Stomach (tissue), 9 donors: ENCODE data around the gene CT47C1. TPM values are rescaled to one million over a fixed set of nuclear protein-coding genes. Genes with fewer than 3 reads are reported as not detected.

ENCODE experiments used
- DNase-seq, 2 donors: peaks; one replicate each; pipeline versions ENCODE4 v3.0.0 to v3.0.0-alpha.2; 2013 to 2019
- H3K27ac ChIP-seq, 5 donors: fragments of 200-600 bp in 4 of 5; sonication (generic) in 4 of 5; one replicate each; pipeline ENCODE4 v1.5.1; 2013 to 2019; ENCODE audit warnings: mild to moderate bottlenecking in 1 of 5, moderate library complexity in 1 of 5
- H3K27me3 ChIP-seq, 3 donors: fragments of 200-600 bp; sonication (generic); one replicate each; pipeline ENCODE4 v1.5.1; 2017 to 2019; ENCODE audit warnings: mixed run types in 1 of 3
- H3K36me3 ChIP-seq, 4 donors: fragments of 200-600 bp; sonication (generic); 1 replicate in 3 of 4; 2 replicates in 1 of 4; pipeline ENCODE4 v1.5.1; 2016 to 2019
- H3K4me1 ChIP-seq, 4 donors: fragments of 200-600 bp; sonication (generic); one replicate each; pipeline ENCODE4 v1.5.1; 2016 to 2019
- H3K4me3 ChIP-seq, 4 donors: fragments of 200-600 bp; sonication (generic) in 3 of 4; one replicate each; pipeline ENCODE4 v1.5.1; 2016 to 2019; ENCODE audit warnings: mild to moderate bottlenecking in 1 of 4
- H3K9me3 ChIP-seq, 4 donors: fragments of 200-600 bp; sonication (generic); one replicate each; pipeline ENCODE4 v1.5.1; 2016 to 2019
- CTCF ChIP-seq, 7 experiments: fragments of 450-650 bp in 4 of 7; fragments of 200-600 bp in 3 of 7; sonication (generic) in 3 of 7; IDR thresholded peaks; one replicate each; pipeline ENCODE4 v1.5.1; 2016 to 2019; ENCODE audit warnings: antibody characterized with exemption in 7 of 7, control low read depth in 2 of 7, mild to moderate bottlenecking in 1 of 7
- EP300 ChIP-seq: sonication (generic); formaldehyde crosslinking; IDR thresholded peaks from one replicate; pipeline ENCODE4 v1.6.1; 2017; ENCODE audit warnings: antibody characterized with exemption
- POLR2A ChIP-seq, 4 donors: fragments of 450-650 bp; IDR thresholded peaks; one replicate each; pipeline ENCODE4 v1.6.1; 2016; ENCODE audit warnings: antibody characterized with exemption in 4 of 4, control low read depth in 2 of 4, mild to moderate bottlenecking in 1 of 4, moderate library complexity in 1 of 4
- POLR2AphosphoS5 ChIP-seq, 3 donors: sonication (generic); formaldehyde crosslinking; IDR thresholded peaks; one replicate each; pipeline ENCODE4 v1.6.1; 2016; ENCODE audit warnings: antibody characterized with exemption in 3 of 3
- WGBS, 5 donors: extraction: QIAGEN DNeasy Blood & Tissue Kit in 3 of 5; methylation state at CpG; one replicate each; pipeline versions ENCODE4 v1.1.5 to v1.1.7; 2013 to 2018; 5-methylcytosine and 5-hydroxymethylcytosine counted together
- intact Hi-C: fragments of 100-400 bp; cut with DNase I; formaldehyde crosslinking; loops from one replicate; pipeline ENCODE4 v1.15.1; 2023; ENCODE audit warnings: low total_unique reads
- polyA plus RNA-seq, 3 donors: library from polyadenylated mRNA; stranded (reverse); fragments of 200-250 nt; gene quantifications; one replicate each; pipeline ENCODE4 v1.2.3, GENCODE V29; 2013
- total RNA-seq, 5 donors: library from RNA; depleted of rRNA; stranded (reverse); fragments of >200 nt; gene quantifications; one replicate each; pipeline versions ENCODE4 v1.1.0 to v1.2.3, GENCODE V29; 2014 to 2016
- donor health status: healthy with polysubstance abuse.
- donor health status: Bipolar disorder and iron deficiency.
- donor health status: healthy.

The CT47C1 gene
- total and polyA plus RNA-seq, 8 donors: not detected

GRCh38 chrX:119105826-119106225, 33.0 kb downstream of the CT47C1 start:
- TF ChIP-seq EP300 (no peak), POLR2A (IDR thresholded peaks at IDR 0.05) (no peak), POLR2AphosphoS5 (IDR thresholded peaks at IDR 0.05) (no peak), CTCF (IDR thresholded peaks at IDR 0.05) (no peak)
- no peaks in the 10 kb centered on the region for H3K9me3 ChIP-seq
- H3K4me1 ChIP-seq: no peaks in the 10 kb centered on the region
- H3K4me3 ChIP-seq: no peak overlapping the region
- no peaks in the 10 kb centered on the region for H3K36me3 ChIP-seq
- H3K27me3 ChIP-seq: no peaks in the 10 kb centered on the region
- intact Hi-C loops: no loop called here
- no peak overlapping the region for H3K27ac ChIP-seq
- no peak for DNase-seq

GRCh38 chrX:119107206-119107605, 34.4 kb downstream of the CT47C1 start:
- Histone ChIP-seq H3K27ac (no peak overlapping the region), H3K9me3 (peaks cover 0 to 7% (median 0%) of the 10 kb centered on the region in 4 donors), H3K27me3 (no peaks in the 10 kb centered on the region), H3K4me1 (no peaks in the 10 kb centered on the region), H3K36me3 (no peaks in the 10 kb centered on the region), H3K4me3 (no peak overlapping the region)
- no peak for DNase-seq
- intact Hi-C loops: no loop called here
- TF ChIP-seq POLR2AphosphoS5 (IDR thresholded peaks at IDR 0.05): no peak
- TF ChIP-seq POLR2A (IDR thresholded peaks at IDR 0.05): no peak

GRCh38 chrX:119118780-119119395, 46.1 kb downstream of the CT47C1 start:
- H3K4me3 ChIP-seq: no peak overlapping the region
- no peak overlapping the region for H3K27ac ChIP-seq
- WGBS, 5 donors: 6 to 18% (median 11%) methylated on average over 6 of the region's 6 CpGs
- peak; percentile 45 to 77 for DNase-seq
- TF ChIP-seq POLR2A (IDR thresholded peaks at IDR 0.05) (no peak), CTCF (IDR thresholded peaks at IDR 0.05) (peak in 5 of 7 experiments; percentile 45 to 76 (median 69))
- peaks cover 0 to 3% (median 0%) of the 10 kb centered on the region in 3 donors for H3K27me3 ChIP-seq
- no peaks in the 10 kb centered on the region for H3K4me1 ChIP-seq
- intact Hi-C loops: no loop called here
- no peaks in the 10 kb centered on the region for H3K9me3 ChIP-seq
- no peaks in the 10 kb centered on the region for H3K36me3 ChIP-seq

- 75 to 90% (median 84%) methylated on average over 1 of the region's 1 CpG for WGBS, 5 donors
- no peak for TF ChIP-seq POLR2A (IDR thresholded peaks at IDR 0.05)
- TF ChIP-seq EP300: no peak
- no peak for TF ChIP-seq CTCF (IDR thresholded peaks at IDR 0.05)
- TF ChIP-seq POLR2AphosphoS5 (IDR thresholded peaks at IDR 0.05): no peak
- Histone ChIP-seq H3K9me3 (no peaks in the 10 kb centered on the region), H3K27me3 (no peaks in the 10 kb centered on the region), H3K4me1 (no peaks in the 10 kb centered on the region), H3K4me3 (no peak overlapping the region), H3K36me3 (no peaks in the 10 kb centered on the region), H3K27ac (no peak overlapping the region)
- intact Hi-C loops: no loop called here
- DNase-seq: peak in 1 of 2 donors; percentile 40
These were observed 48.5 kb downstream of the CT47C1 start for GRCh38 chrX:119121341-119121740.

Other genes with a start within 250 kb of the CT47C1 start
- gene ZCCHC12, start 249.2 kb upstream of the CT47C1 start, total RNA-seq: 1 to 10 TPM in 1 of 5 donors, not detected in 4; 2.0 TPM
- gene ZCCHC12, start 249.2 kb upstream of the CT47C1 start, polyA plus RNA-seq: under 1 TPM in 1 of 3 donors, not detected in 2; 0.25 TPM
- 10 to 100 TPM in 2 of 5 donors, 1 to 10 TPM in 3; 1.2 to 79.1 (median 8.5) TPM for gene LONRF3, start 98.4 kb upstream of the CT47C1 start, total RNA-seq
- 1 to 10 TPM in 2 of 3 donors, under 1 TPM in 1; 0.55 to 5.5 (median 3.2) TPM for gene LONRF3, start 98.4 kb upstream of the CT47C1 start, polyA plus RNA-seq
- 10 to 100 TPM in 1 of 5 donors, not detected in 4; 44.3 TPM for gene KIAA1210, start 54.8 kb downstream of the CT47C1 start, total RNA-seq
- not detected for gene KIAA1210, start 54.8 kb downstream of the CT47C1 start, polyA plus RNA-seq
- 100 to 1,000 TPM in 1 of 5 donors, 10 to 100 TPM in 3, 1 to 10 TPM in 1; 9.8 to 198 (median 52.7) TPM for gene PGRMC1, start 163.3 kb downstream of the CT47C1 start, total RNA-seq
- 10 to 100 TPM; 33.9 to 52.7 (median 35.4) TPM for gene PGRMC1, start 163.3 kb downstream of the CT47C1 start, polyA plus RNA-seq